HG02981 (cell line): ENCODE data around the gene RABEP1.
"Not testable (repeated sequence)": the region's sequence is repeated elsewhere in the genome, so short reads cannot be mapped to it uniquely, and the experiment has no call there.

Experiments used
- ATAC-seq: cut with Tn5 transposase; IDR thresholded peaks from one replicate; pipeline ENCODE4 v1.9.1; 2021; ENCODE audit warnings: mild to moderate bottlenecking, moderate library complexity; ENCODE audit not compliant: unreplicated experiment

Gene RABEP1, protein sequence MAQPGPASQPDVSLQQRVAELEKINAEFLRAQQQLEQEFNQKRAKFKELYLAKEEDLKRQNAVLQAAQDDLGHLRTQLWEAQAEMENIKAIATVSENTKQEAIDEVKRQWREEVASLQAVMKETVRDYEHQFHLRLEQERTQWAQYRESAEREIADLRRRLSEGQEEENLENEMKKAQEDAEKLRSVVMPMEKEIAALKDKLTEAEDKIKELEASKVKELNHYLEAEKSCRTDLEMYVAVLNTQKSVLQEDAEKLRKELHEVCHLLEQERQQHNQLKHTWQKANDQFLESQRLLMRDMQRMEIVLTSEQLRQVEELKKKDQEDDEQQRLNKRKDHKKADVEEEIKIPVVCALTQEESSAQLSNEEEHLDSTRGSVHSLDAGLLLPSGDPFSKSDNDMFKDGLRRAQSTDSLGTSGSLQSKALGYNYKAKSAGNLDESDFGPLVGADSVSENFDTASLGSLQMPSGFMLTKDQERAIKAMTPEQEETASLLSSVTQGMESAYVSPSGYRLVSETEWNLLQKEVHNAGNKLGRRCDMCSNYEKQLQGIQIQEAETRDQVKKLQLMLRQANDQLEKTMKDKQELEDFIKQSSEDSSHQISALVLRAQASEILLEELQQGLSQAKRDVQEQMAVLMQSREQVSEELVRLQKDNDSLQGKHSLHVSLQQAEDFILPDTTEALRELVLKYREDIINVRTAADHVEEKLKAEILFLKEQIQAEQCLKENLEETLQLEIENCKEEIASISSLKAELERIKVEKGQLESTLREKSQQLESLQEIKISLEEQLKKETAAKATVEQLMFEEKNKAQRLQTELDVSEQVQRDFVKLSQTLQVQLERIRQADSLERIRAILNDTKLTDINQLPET

DNA sequence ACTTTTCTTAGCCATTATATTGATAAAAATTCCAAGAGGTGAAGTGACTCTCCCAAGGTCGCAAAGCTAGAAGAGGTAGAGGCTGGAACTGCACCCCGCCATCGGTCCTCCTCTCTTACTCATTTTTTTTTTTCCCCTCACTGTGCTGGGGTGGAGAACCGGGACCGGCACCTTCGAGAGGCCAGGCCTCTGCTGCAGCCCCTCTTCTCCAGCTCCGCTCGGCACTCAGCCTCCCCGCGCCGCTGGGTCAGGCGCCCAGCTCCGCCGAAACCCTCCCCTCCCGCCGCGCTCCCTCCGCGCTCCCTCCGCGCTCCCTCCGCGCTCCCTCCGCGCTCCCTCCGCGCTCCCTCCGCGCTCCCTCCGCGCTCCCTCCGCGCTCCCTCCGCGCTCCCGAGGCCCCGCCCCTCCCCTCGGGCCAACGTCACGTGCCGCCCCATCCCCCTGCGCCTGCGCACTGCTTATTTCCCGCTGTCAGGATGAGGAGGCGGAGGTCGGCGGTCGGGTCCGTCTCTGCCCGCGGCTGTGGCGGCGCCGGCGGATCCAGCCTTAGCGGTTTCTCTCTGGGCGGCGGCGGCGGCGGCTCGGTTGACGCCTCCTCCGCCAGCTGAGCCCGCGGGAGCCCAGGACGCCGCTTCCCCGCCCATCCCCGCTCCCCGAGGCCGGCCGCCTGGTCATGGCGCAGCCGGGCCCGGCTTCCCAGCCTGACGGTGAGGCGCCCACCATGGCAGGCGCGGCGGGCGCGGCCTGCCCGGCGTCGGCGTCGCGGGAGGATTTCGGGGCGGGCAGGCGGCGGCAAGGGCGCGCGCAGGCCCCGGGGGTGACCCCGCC, at the start of gene RABEP1:
TSS of gene RABEP1 (plus strand) at position 471 of the 828 bp plus-strand sequence. CDS start at position 674, 203 bp downstream.
- ATAC-seq: peak; percentile 68

GRCh38 chr17:5233492-5233891, 48.6 kb upstream of the RABEP1 start:
- not testable (repeated sequence) for ATAC-seq

- ATAC-seq: peak; percentile 59
These were observed 47.2 kb upstream of the RABEP1 start, which contains the start of gene SCIMP for GRCh38 chr17:5234645-5235576. SCIMP (minus strand) TSS chr17:5234860; CDS start chr17:5234755, 105 bp downstream.

GRCh38 chr17:5236938-5237540, 45.0 kb upstream of the RABEP1 start:
- ATAC-seq: no peak

GRCh38 chr17:5237541-5238016, 44.5 kb upstream of the RABEP1 start:
- no peak for ATAC-seq

DNA sequence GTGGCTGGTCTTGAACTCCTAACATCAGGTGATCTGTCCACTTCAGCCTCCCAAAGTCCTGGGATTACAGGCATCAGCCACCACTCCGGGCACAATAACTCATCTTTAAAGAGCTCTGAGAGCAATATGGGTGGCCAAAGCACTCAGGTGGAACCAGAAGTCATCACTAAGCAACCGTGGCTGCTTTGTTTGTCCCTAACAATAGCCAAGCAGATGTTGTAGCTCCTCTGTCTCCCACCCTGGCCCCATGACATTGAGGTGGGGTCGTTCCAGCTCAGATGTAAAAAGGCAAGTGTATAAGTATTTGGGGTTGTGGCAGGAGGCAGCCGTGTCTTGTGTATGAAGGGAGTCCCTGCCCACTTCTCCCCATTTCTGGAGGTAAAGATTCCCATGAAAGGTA, 43.8 kb upstream of the RABEP1 start:
- ATAC-seq: no peak

DNA sequence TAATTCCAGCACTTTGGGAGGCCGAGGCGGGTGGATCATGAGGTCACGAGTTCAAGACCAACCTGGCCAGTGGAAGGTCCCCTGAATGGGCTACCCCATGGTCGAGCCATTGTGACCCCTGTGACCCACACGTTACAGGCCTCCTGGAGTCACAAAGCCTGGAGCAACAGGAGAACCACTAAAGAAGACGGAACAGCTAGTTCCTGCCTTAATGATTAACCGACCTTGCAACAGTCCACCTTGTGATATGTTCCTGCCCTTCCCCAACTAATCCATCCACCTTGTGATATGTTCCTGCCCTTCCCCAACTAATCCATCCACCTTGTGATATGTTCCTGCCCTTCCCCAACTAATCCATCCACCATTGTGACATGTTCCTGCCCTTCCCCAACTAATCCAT, 42.3 kb upstream of the RABEP1 start:
- ATAC-seq: not testable (repeated sequence)

DNA sequence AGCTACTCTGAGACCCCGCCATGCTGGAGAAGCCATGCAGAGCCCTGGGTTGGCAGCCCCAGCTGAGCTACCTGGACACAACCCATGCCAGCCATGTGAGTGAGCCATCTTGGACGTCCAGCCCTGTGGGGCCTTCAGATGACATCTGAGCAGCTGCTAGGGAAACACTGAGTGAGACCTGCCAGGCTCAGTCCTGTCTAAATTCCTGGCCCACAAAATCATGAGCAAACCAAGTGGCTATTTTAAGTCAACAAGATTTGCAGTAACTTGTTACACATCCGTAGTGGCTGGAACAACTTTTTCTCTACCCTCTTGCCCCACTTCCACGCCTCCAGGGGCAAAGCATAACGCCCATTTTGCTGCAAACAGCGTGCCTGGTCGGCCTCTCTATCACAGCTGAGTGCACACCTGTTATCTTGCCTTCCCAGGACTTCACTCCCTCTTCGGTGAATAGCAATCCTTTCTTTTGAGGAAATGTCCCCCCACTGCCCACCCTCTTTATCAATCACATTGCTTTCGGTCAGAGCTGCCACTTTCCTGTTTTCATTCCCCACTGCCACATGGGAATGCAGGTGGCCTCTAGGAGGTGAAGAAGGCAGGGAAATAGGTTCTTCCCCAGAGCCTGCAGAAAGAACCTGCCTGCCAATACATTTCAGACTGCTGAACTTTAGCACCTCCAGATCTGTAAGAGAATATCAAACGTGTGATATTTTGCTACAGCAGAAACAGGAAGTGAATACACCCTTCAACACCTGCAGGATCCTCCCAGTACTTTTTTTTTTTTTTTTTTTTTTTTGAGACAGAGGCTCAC, 40.0 kb upstream of the RABEP1 start:
- no peak for ATAC-seq

DNA sequence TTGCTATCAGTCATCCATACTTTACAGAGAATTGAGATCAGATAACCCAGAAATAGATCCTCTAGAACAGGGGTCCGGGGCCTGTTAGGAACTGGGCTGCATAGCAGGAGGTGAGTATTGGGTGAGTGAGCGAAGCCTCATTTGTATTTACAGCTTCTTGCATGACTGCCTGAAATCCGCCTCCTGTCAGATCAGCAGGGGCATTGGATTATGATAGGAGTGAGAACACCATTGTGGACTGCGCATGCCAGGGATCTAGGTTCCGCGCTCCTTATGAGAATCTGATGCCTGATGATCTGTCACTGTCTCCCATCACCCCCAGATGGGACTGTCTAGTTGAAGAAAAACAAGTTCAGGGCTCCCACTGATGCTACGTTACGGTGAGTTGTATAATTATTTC, 34.5 kb upstream of the RABEP1 start:
- no peak for ATAC-seq

DNA sequence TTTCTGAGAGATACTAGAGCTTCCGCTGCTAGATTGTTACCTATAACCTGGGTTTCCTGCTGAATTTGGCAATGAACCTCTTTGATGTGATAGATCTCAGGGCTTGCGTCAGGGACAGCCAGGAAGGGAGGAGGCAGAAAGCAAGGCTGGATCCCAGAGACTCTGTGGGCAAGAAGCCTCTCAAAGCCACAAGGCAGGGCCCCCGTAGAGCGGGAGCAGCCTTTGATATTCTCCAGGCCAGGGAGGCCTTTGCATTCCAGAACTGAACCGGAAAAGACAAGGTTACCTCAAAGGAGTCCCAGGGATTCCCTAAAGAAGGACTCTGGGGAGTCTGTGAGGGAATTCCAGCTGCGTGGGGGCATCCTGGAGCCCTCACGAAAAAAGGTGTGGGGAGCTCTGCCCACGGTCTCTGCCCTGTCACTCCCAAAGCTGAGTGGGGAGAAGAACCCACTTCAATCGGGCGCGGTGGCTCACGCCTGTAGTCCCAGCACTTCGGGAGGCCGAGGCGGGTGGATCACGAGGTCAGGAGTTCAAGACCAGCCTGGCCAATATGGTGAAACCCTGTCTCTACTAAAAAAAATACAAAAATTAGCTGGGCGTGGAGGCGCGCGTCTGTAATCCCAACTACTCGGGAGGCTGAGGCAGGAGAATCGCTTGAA, 33.1 kb upstream of the RABEP1 start:
- ATAC-seq: no peak

- ATAC-seq: no peak
These were observed 32.5 kb upstream of the RABEP1 start for GRCh38 chr17:5249615-5250014.

GRCh38 chr17:5254414-5254813, 27.7 kb upstream of the RABEP1 start:
- ATAC-seq: no peak

DNA sequence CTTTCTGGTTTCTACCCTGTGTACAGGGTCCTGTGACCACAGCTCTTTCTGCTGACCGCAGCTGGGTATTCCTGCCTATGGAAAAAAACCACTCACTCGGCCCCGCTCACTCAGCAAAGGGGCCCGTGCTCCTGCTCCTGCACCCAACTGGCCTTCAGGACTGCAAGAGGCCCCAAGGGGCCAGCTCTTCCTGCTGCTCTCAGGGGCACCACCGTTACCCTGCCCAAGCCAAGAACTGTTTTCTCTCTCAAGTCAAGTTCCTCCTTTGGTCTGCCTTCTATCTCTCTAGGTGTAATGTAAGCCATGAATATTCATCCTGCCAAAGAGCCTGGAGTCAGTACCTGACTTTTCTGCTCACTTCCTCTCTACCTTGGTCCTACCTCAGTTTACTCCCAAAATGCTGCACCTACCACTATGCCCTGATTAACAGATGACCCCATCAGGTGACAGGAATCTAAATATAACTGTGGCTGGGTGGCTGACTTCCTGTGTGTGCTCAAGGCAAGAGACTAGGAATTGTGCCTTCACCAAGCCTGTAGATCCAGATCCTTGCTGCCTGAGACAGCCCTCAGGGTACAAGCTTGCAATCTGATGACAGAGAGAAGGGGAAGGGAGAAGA, 27.1 kb upstream of the RABEP1 start:
- ATAC-seq: no peak

GRCh38 chr17:5257124-5257523, 25.0 kb upstream of the RABEP1 start:
- no peak for ATAC-seq

DNA sequence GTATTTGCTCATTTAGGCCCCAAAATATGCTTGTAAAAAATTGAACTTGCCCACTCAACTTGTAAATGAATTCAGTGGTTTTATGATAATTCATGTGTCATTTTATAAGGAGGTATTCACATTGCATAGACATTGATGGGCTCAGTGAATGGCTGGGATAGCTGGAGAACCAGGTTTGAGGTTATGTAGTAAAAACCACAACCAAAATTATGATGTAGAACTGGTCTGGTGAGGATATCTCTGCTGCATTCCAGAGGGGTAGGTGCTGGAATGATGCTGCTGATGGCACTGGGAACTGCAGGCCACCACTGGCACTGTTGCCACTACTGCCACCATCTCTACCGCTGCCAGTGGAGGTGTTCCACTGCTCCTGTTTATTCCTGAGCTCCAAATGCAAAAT, 21.5 kb upstream of the RABEP1 start:
- no peak for ATAC-seq

DNA sequence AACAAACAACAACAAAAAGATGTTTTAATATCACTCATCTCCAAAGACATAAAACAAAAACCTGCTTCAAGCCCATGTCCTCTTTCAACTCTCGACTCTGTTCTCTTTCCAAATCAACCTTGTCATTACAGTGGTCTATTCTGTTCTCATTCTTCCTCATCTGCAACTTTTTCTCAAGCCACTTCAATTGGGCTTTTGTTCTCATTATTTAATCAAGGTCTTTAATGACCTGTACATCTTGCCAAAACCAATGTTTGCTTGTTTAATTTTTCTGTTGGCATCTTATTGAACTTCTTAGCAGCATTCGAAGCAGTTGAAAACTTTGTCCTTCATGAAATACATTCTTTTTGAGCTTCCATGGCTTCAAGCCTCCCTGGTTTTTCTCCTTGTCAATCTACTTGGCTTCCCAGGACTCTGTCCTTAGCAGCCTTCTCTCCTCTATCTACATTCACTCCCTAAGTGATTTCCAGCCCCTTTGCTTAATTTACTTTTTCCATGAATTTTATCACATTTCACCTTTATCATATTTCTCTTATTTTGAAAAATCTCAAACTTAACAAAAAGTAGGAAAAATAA, 19.6 kb upstream of the RABEP1 start:
- ATAC-seq: no peak

GRCh38 chr17:5263441-5263840, 18.6 kb upstream of the RABEP1 start:
- ATAC-seq: no peak
